IgD-negative memory B cell (primary cell): ENCODE data around the gene ENDOV. TPM values are rescaled to one million over a fixed set of nuclear protein-coding genes. Genes with fewer than 3 reads are reported as not detected.
"Not testable (repeated sequence)": the region's sequence is repeated elsewhere in the genome, so short reads cannot be mapped to it uniquely, and the experiment has no call there.

Source experiments
- H3K27ac Mint-ChIP-seq, 3 donors: one replicate each; pipeline ENCODE4 v1.8.0; 2020 to 2022; ENCODE audit warnings: mild to moderate bottlenecking in 3 of 3, mixed read lengths in 3 of 3, moderate library complexity in 1 of 3
- H3K27me3 Mint-ChIP-seq: one replicate; pipeline ENCODE4 v1.8.0; 2021; ENCODE audit warnings: mixed read lengths
- H3K36me3 Mint-ChIP-seq: one replicate; pipeline ENCODE4 v1.8.0; 2020; ENCODE audit warnings: mild to moderate bottlenecking, mixed read lengths
- H3K4me1 Mint-ChIP-seq, 3 donors: one replicate each; pipeline ENCODE4 v1.8.0; 2020 to 2022; ENCODE audit warnings: mixed read lengths in 3 of 3, mild to moderate bottlenecking in 1 of 3
- H3K4me3 Mint-ChIP-seq, 4 donors: one replicate each; pipeline ENCODE4 v1.8.0; 2020 to 2022; ENCODE audit warnings: mild to moderate bottlenecking in 4 of 4, mixed read lengths in 4 of 4, moderate library complexity in 3 of 4
- H3K9me3 Mint-ChIP-seq, 3 donors: one replicate each; pipeline ENCODE4 v1.8.0; 2020 to 2021; ENCODE audit warnings: mixed read lengths in 3 of 3, mild to moderate bottlenecking in 1 of 3
- polyA plus RNA-seq: library from polyadenylated mRNA; unstranded; fragments of 300-500 nt; fragmentation: Illumina TruSeq; gene quantifications from one replicate; pipeline ENCODE4 v1.2.3, GENCODE V29; 2021

ENDOV gene
- polyA plus RNA-seq, 1 donor from 2014 or later, result 11.6 TPM

GRCh38 chr17:80396157-80397033, 18.6 kb upstream of the ENDOV start:
- Mint-ChIP-seq H3K4me3 (no peak overlapping the region), H3K9me3 (no peaks in the 10 kb centered on the region), H3K27ac (no peak overlapping the region), H3K4me1 (peaks cover 0 to 2% (median 0%) of the 10 kb centered on the region in 3 donors), H3K27me3 (peaks cover 1% of the 10 kb centered on the region), H3K36me3 (peaks cover 4% of the 10 kb centered on the region)

GRCh38 chr17:80397034-80397387, 18.0 kb upstream of the ENDOV start:
- Mint-ChIP-seq H3K9me3 (no peaks in the 10 kb centered on the region), H3K36me3 (peaks cover 2% of the 10 kb centered on the region), H3K4me3 (no peak overlapping the region), H3K4me1 (peaks cover 0 to 2% (median 0%) of the 10 kb centered on the region in 3 donors), H3K27ac (no peak overlapping the region), H3K27me3 (peaks cover 1% of the 10 kb centered on the region)

- H3K4me3 Mint-ChIP-seq, result no peak overlapping the region
- H3K4me1 Mint-ChIP-seq, result peaks cover 0 to 2% (median 0%) of the 10 kb centered on the region in 3 donors
- H3K36me3 Mint-ChIP-seq, result peaks cover 2% of the 10 kb centered on the region
- H3K9me3 Mint-ChIP-seq, result no peaks in the 10 kb centered on the region
- no peak overlapping the region for H3K27ac Mint-ChIP-seq
- H3K27me3 Mint-ChIP-seq, result peaks cover 1% of the 10 kb centered on the region
These were observed 17.3 kb upstream of the ENDOV start for GRCh38 chr17:80397686-80398085.

GRCh38 chr17:80401086-80401485, 13.9 kb upstream of the ENDOV start:
- H3K4me1 Mint-ChIP-seq, H3K4me3 Mint-ChIP-seq, H3K36me3 Mint-ChIP-seq, H3K9me3 Mint-ChIP-seq, H3K27me3 Mint-ChIP-seq: not testable (repeated sequence)
- H3K27ac Mint-ChIP-seq, result peak overlapping the region in 1 of 3 donors; percentile 32

- H3K36me3 Mint-ChIP-seq, H3K27ac Mint-ChIP-seq, H3K9me3 Mint-ChIP-seq, H3K27me3 Mint-ChIP-seq, H3K4me1 Mint-ChIP-seq, H3K4me3 Mint-ChIP-seq: not testable (repeated sequence)
These were observed 12.9 kb upstream of the ENDOV start for GRCh38 chr17:80402102-80402501.

- H3K4me3 Mint-ChIP-seq, result no peak overlapping the region
- no peak overlapping the region for H3K27ac Mint-ChIP-seq
- H3K36me3 Mint-ChIP-seq, result no peaks in the 10 kb centered on the region
- H3K4me1 Mint-ChIP-seq, result peaks cover 0 to 2% (median 0%) of the 10 kb centered on the region in 3 donors
- H3K27me3 Mint-ChIP-seq, result peaks cover 1% of the 10 kb centered on the region
- H3K9me3 Mint-ChIP-seq, result no peaks in the 10 kb centered on the region
These were observed 12.0 kb upstream of the ENDOV start for GRCh38 chr17:80402959-80403358.

- Mint-ChIP-seq H3K36me3 (no peaks in the 10 kb centered on the region), H3K9me3 (no peaks in the 10 kb centered on the region)
These were observed 8.8 kb upstream of the ENDOV start for GRCh38 chr17:80406146-80406545.

GRCh38 chr17:80407917-80408316, 7.0 kb upstream of the ENDOV start:
- H3K27me3 Mint-ChIP-seq, H3K9me3 Mint-ChIP-seq, H3K27ac Mint-ChIP-seq, H3K36me3 Mint-ChIP-seq, H3K4me3 Mint-ChIP-seq, H3K4me1 Mint-ChIP-seq: not testable (repeated sequence)

More at GRCh38 chr17:80406146-80406545, 8.8 kb upstream of the ENDOV start:
- H3K4me3 Mint-ChIP-seq, result no peak overlapping the region
- H3K27ac Mint-ChIP-seq, result no peak overlapping the region
- H3K4me1 Mint-ChIP-seq, result no peaks in the 10 kb centered on the region
- peaks cover 5% of the 10 kb centered on the region for H3K27me3 Mint-ChIP-seq

- Mint-ChIP-seq H3K27ac (no peak overlapping the region), H3K4me3 (no peak overlapping the region), H3K36me3 (no peaks in the 10 kb centered on the region), H3K4me1 (no peaks in the 10 kb centered on the region), H3K27me3 (peaks cover 11% of the 10 kb centered on the region), H3K9me3 (no peaks in the 10 kb centered on the region)
These were observed 6.1 kb upstream of the ENDOV start for GRCh38 chr17:80408872-80409271.

- H3K36me3 Mint-ChIP-seq, result no peaks in the 10 kb centered on the region
- no peaks in the 10 kb centered on the region for H3K9me3 Mint-ChIP-seq
- peaks cover 5 to 6% (median 5%) of the 10 kb centered on the region in 3 donors for H3K4me1 Mint-ChIP-seq
- no peak overlapping the region for H3K27ac Mint-ChIP-seq
- peaks cover 18% of the 10 kb centered on the region for H3K27me3 Mint-ChIP-seq
- H3K4me3 Mint-ChIP-seq, result no peak overlapping the region
These were observed 5.3 kb upstream of the ENDOV start for GRCh38 chr17:80409626-80410025.

- Mint-ChIP-seq H3K4me1 (peaks cover 5 to 10% (median 6%) of the 10 kb centered on the region in 3 donors), H3K27me3 (peaks cover 18% of the 10 kb centered on the region)
- not testable (repeated sequence) for H3K27ac Mint-ChIP-seq, H3K9me3 Mint-ChIP-seq, H3K4me3 Mint-ChIP-seq, H3K36me3 Mint-ChIP-seq
These were observed 4.4 kb upstream of the ENDOV start for GRCh38 chr17:80410441-80411087.

GRCh38 chr17:80413771-80414507, 1.0 kb upstream of the ENDOV start:
- Mint-ChIP-seq H3K27me3 (peaks cover 18% of the 10 kb centered on the region), H3K27ac (peak overlapping the region; percentile 90 to 96 (median 95)), H3K9me3 (no peaks in the 10 kb centered on the region), H3K4me3 (peak overlapping the region; percentile 87 to 94 (median 91)), H3K4me1 (peaks cover 10 to 17% (median 12%) of the 10 kb centered on the region in 3 donors), H3K36me3 (no peaks in the 10 kb centered on the region)

- H3K4me1 Mint-ChIP-seq, result peaks cover 10 to 17% (median 13%) of the 10 kb centered on the region in 3 donors
- no peaks in the 10 kb centered on the region for H3K36me3 Mint-ChIP-seq
- peak overlapping the region; percentile 87 to 94 (median 91) for H3K4me3 Mint-ChIP-seq
- peak overlapping the region; percentile 90 to 96 (median 95) for H3K27ac Mint-ChIP-seq
- peaks cover 18% of the 10 kb centered on the region for H3K27me3 Mint-ChIP-seq
- no peaks in the 10 kb centered on the region for H3K9me3 Mint-ChIP-seq
These were observed 512 bp upstream of the ENDOV start for GRCh38 chr17:80414508-80414802.

GRCh38 chr17:80415626-80416137, 715 bp downstream of the ENDOV start:
- H3K27me3 Mint-ChIP-seq, result peaks cover 13% of the 10 kb centered on the region
- H3K9me3 Mint-ChIP-seq, result no peaks in the 10 kb centered on the region
- H3K4me1 Mint-ChIP-seq, result peaks cover 10 to 17% (median 15%) of the 10 kb centered on the region in 3 donors
- H3K27ac Mint-ChIP-seq, result peak overlapping the region; percentile 90 to 96 (median 95)
- peak overlapping the region; percentile 87 to 94 (median 91) for H3K4me3 Mint-ChIP-seq
- peaks cover 4% of the 10 kb centered on the region for H3K36me3 Mint-ChIP-seq
